Activated CD4-positive, alpha-beta T cell treated with anti-CD3 and anti-CD28 coated beads for 48 hours (primary cell): Measurements from ENCODE around the gene SLC15A4.

ENCODE experiments used
- DNase-seq: peaks from one replicate; pipeline ENCODE4 v3.0.0-alpha.2; 2020

The SLC15A4 gene

GRCh38 chr12:128791395-128792322 is 32.1 kb downstream of the SLC15A4 start:
- no peak for DNase-seq

- no peak for DNase-seq
These were observed 32.9 kb downstream of the SLC15A4 start for GRCh38 chr12:128790653-128791373.

GRCh38 chr12:128790221-128790620 is 33.5 kb downstream of the SLC15A4 start:
- DNase-seq = no peak

- no peak for DNase-seq
These were observed 34.3 kb downstream of the SLC15A4 start for GRCh38 chr12:128789356-128789929.

- no peak for DNase-seq
These were observed 35.9 kb downstream of the SLC15A4 start for GRCh38 chr12:128787827-128788226.

GRCh38 chr12:128786741-128787391 is 36.9 kb downstream of the SLC15A4 start:
- no peak for DNase-seq

GRCh38 chr12:128784030-128784760 is 39.6 kb downstream of the SLC15A4 start:
- no peak for DNase-seq

GRCh38 chr12:128783129-128783574 is 40.6 kb downstream of the SLC15A4 start:
- DNase-seq = peak; percentile 53

GRCh38 chr12:128779901-128780300 is 43.9 kb downstream of the SLC15A4 start:
- no peak for DNase-seq

- DNase-seq = no peak
These were observed 51.5 kb downstream of the SLC15A4 start for GRCh38 chr12:128772249-128772648.

- no peak for DNase-seq
These were observed 52.1 kb downstream of the SLC15A4 start for GRCh38 chr12:128771681-128772080.

GRCh38 chr12:128767518-128767917 is 56.2 kb downstream of the SLC15A4 start:
- no peak for DNase-seq

- DNase-seq = no peak
These were observed 56.8 kb downstream of the SLC15A4 start for GRCh38 chr12:128766738-128767501.

- DNase-seq = no peak
These were observed 60.4 kb downstream of the SLC15A4 start for GRCh38 chr12:128763395-128763794.

- no peak for DNase-seq
These were observed 62.4 kb downstream of the SLC15A4 start for GRCh38 chr12:128761379-128761790.

- no peak for DNase-seq
These were observed 68.2 kb downstream of the SLC15A4 start for GRCh38 chr12:128755566-128755965.

GRCh38 chr12:128754275-128754674 is 69.5 kb downstream of the SLC15A4 start:
- DNase-seq = peak; percentile 5

- no peak for DNase-seq
These were observed 70.3 kb downstream of the SLC15A4 start for GRCh38 chr12:128753438-128753837.

GRCh38 chr12:128752386-128752785 is 71.4 kb downstream of the SLC15A4 start:
- no peak for DNase-seq

- no peak for DNase-seq
These were observed 76.3 kb downstream of the SLC15A4 start for GRCh38 chr12:128747441-128747840.
